Anterior cingulate cortex (tissue), 58 donors: ENCODE results near the gene CDH8.

Experiments used
- DNase-seq, 58 donors: peaks; one replicate each; lab custom pipeline; 2025; lab: John Stamatoyannopoulos, UW

CDH8 gene

GRCh38 chr16:62036101-62036801 lies at the start of gene CDH8:
CDH8 (minus strand) TSS chr16:62036438; CDS start chr16:62021403, 15,035 bp downstream.
- peak in 39 of 58 donors; percentile 14 to 78 (median 48) for DNase-seq

- DNase-seq, result no peak
Observed at GRCh38 chr16:62079236-62079635, 43.0 kb upstream of the CDH8 start.

GRCh38 chr16:62077998-62078397 lies 41.8 kb upstream of the CDH8 start:
- DNase-seq, result peak in 4 of 58 donors; percentile 1

- DNase-seq, result no peak
Observed at GRCh38 chr16:62076886-62077285, 40.6 kb upstream of the CDH8 start.

- DNase-seq, result no peak
Observed at GRCh38 chr16:62068747-62069146, 32.5 kb upstream of the CDH8 start.

- no peak for DNase-seq
Observed at GRCh38 chr16:62067981-62068380, 31.7 kb upstream of the CDH8 start.

- DNase-seq, result no peak
Observed at GRCh38 chr16:62067182-62067581, 30.9 kb upstream of the CDH8 start.

- DNase-seq, result no peak
Observed at GRCh38 chr16:62066747-62067146, 30.5 kb upstream of the CDH8 start.

GRCh38 chr16:62064173-62064572 lies 27.9 kb upstream of the CDH8 start:
- DNase-seq, result no peak

GRCh38 chr16:62060089-62060488 lies 23.9 kb upstream of the CDH8 start:
- no peak for DNase-seq

GRCh38 chr16:62059527-62059926 lies 23.3 kb upstream of the CDH8 start:
- DNase-seq, result no peak

- DNase-seq, result no peak
Observed at GRCh38 chr16:62058412-62058811, 22.2 kb upstream of the CDH8 start.

- no peak for DNase-seq
Observed at GRCh38 chr16:62051942-62052341, 15.7 kb upstream of the CDH8 start.

GRCh38 chr16:62050793-62051192 lies 14.6 kb upstream of the CDH8 start:
- DNase-seq, result no peak

GRCh38 chr16:62046801-62047200 lies 10.6 kb upstream of the CDH8 start:
- DNase-seq, result no peak

- DNase-seq, result peak in 25 of 58 donors; percentile 2 to 74 (median 33)
Observed at GRCh38 chr16:62041401-62041800, 5.2 kb upstream of the CDH8 start.

GRCh38 chr16:62038646-62039045 lies 2.4 kb upstream of the CDH8 start:
- DNase-seq, result peak in 1 of 58 donors; percentile 17

- no peak for DNase-seq
Observed at GRCh38 chr16:62038225-62038624, 2.0 kb upstream of the CDH8 start.

GRCh38 chr16:62036802-62037135 lies 531 bp upstream of the CDH8 start:
- DNase-seq, result peak in 1 of 58 donors; percentile 7

GRCh38 chr16:62035115-62036092 lies 834 bp downstream of the CDH8 start:
- DNase-seq, result peak in 25 of 58 donors; percentile 12 to 69 (median 37)
